Neural cell (in vitro differentiated cells): Measurements from ENCODE around the gene ADCK2. TPM values are rescaled to one million over a fixed set of nuclear protein-coding genes. Genes with fewer than 3 reads are reported as not detected.

ENCODE experiments used
- H2AFZ ChIP-seq: fragments of 200-600, 300-800 bp; sonication (generic), shearing (Covaris generic); 2 replicates; pipeline ENCODE4 v1.6.0; 2014; ENCODE audit warnings: low read depth, mild to moderate bottlenecking, antibody characterized with exemption, low read length, moderate library complexity
- H3F3A ChIP-seq: fragments of 200-600 bp; shearing (Covaris generic); 2 replicates; pipeline ENCODE4 v1.6.1; 2016; ENCODE audit warnings: mild to moderate bottlenecking, moderate library complexity, mixed read lengths, antibody characterized with exemption, low read length; ENCODE audit not compliant: insufficient read depth, poor library complexity, severe bottlenecking
- H3K27ac ChIP-seq: fragments of 200-600, 300-800 bp; sonication (generic), shearing (Covaris generic); 2 replicates; pipeline ENCODE4 v1.5.1; 2014; ENCODE audit warnings: mild to moderate bottlenecking, low read length, moderate library complexity
- H3K27me3 ChIP-seq: fragments of 300-800, 200-600 bp; sonication (generic), shearing (Covaris generic); 2 replicates; pipeline ENCODE4 v1.6.0; 2014; ENCODE audit warnings: mild to moderate bottlenecking, low read depth, low read length, moderate library complexity; ENCODE audit not compliant: insufficient read depth
- H3K36me3 ChIP-seq: fragments of 300-800, 200-600 bp; sonication (generic), shearing (Covaris generic); 2 replicates; pipeline ENCODE4 v1.5.1; 2014; ENCODE audit warnings: mild to moderate bottlenecking, antibody characterized with exemption, low read length, moderate library complexity; ENCODE audit not compliant: insufficient read depth
- H3K4me2 ChIP-seq: fragments of 300-800, 200-600 bp; sonication (generic), shearing (Covaris generic); 2 replicates; pipeline ENCODE4 v1.6.0; 2014; ENCODE audit warnings: mild to moderate bottlenecking, low read length
- H3K4me3 ChIP-seq: fragments of 300-800, 200-600 bp; sonication (generic), shearing (Covaris generic); 2 replicates; pipeline ENCODE4 v1.5.1; 2014; ENCODE audit warnings: mild to moderate bottlenecking, low read length, moderate library complexity
- H3K79me2 ChIP-seq: fragments of 200-600 bp; shearing (Covaris generic); replicated peaks from 2 replicates; pipeline ENCODE4 v1.6.0; 2014; ENCODE audit warnings: mild to moderate bottlenecking, low read length, moderate library complexity; ENCODE audit not compliant: insufficient read depth
- H3K9ac ChIP-seq: fragments of 300-800, 200-600 bp; sonication (generic), shearing (Covaris generic); 2 replicates; pipeline ENCODE4 v1.6.1; 2016; ENCODE audit warnings: mild to moderate bottlenecking, low read length, mixed read lengths
- H3K9me2 ChIP-seq: fragments of 200-600 bp; shearing (Covaris generic); 2 replicates; pipeline ENCODE4 v1.6.1; 2016; ENCODE audit warnings: mild to moderate bottlenecking, low read length, mixed read lengths; ENCODE audit not compliant: insufficient read depth
- H3K9me3 ChIP-seq: fragments of 200-600, 300-800 bp; sonication (generic), shearing (Covaris generic); 2 replicates; pipeline ENCODE4 v1.6.1; 2016; ENCODE audit warnings: mild to moderate bottlenecking, mixed run types, low read length, moderate library complexity, mixed read lengths
- H4K20me1 ChIP-seq: fragments of 200-600 bp; shearing (Covaris generic); 2 replicates; pipeline ENCODE4 v1.6.1; 2016; ENCODE audit warnings: mild to moderate bottlenecking, mixed run types; ENCODE audit not compliant: insufficient read depth
- CTCF ChIP-seq: fragments of 450-650 bp; IDR thresholded peaks from 2 replicates; pipeline ENCODE4 v1.5.1; 2014; ENCODE audit warnings: antibody characterized with exemption, mild to moderate bottlenecking, moderate library complexity; ENCODE audit not compliant: poor library complexity, severe bottlenecking
- EP300 ChIP-seq: fragments of 450-650 bp; conservative IDR thresholded peaks from 2 replicates; pipeline ENCODE4 v1.6.1; 2014; ENCODE audit warnings: antibody characterized with exemption, mild to moderate bottlenecking, moderate library complexity; ENCODE audit not compliant: poor library complexity, severe bottlenecking
- EZH2 ChIP-seq: fragments of 200-600, 300-800 bp; shearing (Covaris generic), sonication (generic); IDR thresholded peaks from 2 replicates; pipeline ENCODE4 v1.6.1; 2014; ENCODE audit warnings: antibody characterized with exemption, low read length, borderline replicate concordance, mild to moderate bottlenecking; ENCODE audit not compliant: insufficient read depth, poor library complexity, severe bottlenecking
- MXI1 ChIP-seq: fragments of 450-650 bp; conservative IDR thresholded peaks from 2 replicates; pipeline ENCODE4 v1.6.1; 2014; ENCODE audit warnings: antibody characterized with exemption, mild to moderate bottlenecking; ENCODE audit not compliant: poor library complexity, severe bottlenecking
- POLR2AphosphoS5 ChIP-seq: IDR thresholded peaks from 2 replicates; pipeline ENCODE4 v1.6.1; 2012
- RAD21 ChIP-seq: fragments of 450-650 bp; conservative IDR thresholded peaks from 2 replicates; pipeline ENCODE4 v1.6.1; 2014; ENCODE audit warnings: antibody characterized with exemption, mild to moderate bottlenecking, moderate library complexity
- REST ChIP-seq: IDR thresholded peaks from 2 replicates; pipeline ENCODE4 v1.6.1; 2012; ENCODE audit warnings: borderline replicate concordance
- SMC3 ChIP-seq: fragments of 450-650 bp; conservative IDR thresholded peaks from 2 replicates; pipeline ENCODE4 v1.6.1; 2014; ENCODE audit warnings: antibody characterized with exemption, mild to moderate bottlenecking, moderate library complexity; ENCODE audit not compliant: poor library complexity
- TAF1 ChIP-seq: IDR thresholded peaks from 2 replicates; pipeline ENCODE4 v1.6.1; 2012; ENCODE audit warnings: low read depth
- polyA plus RNA-seq: library from polyadenylated mRNA; depleted of rRNA; stranded (reverse); fragments of >200 nt; gene quantifications from 2 replicates; pipeline ENCODE4 v1.2.3, GENCODE V29; 2014

ADCK2 gene
- polyA plus RNA-seq, 1 donor from 2014 or later = 20.2 TPM

GRCh38 chr7:140667476-140667875 is 5.3 kb upstream of the ADCK2 start:
- H3K27me3 ChIP-seq = peaks cover 6% of the 10 kb centered on the region
- no peaks in the 10 kb centered on the region for H3K9me3 ChIP-seq
- H3K9ac ChIP-seq = no peak overlapping the region
- no peak overlapping the region for H3K27ac ChIP-seq
- H3K4me2 ChIP-seq = no peak overlapping the region
- H3F3A ChIP-seq = no peaks in the 10 kb centered on the region
- TF ChIP-seq MXI1 = no peak
- TF ChIP-seq REST = no peak
- no peak for TF ChIP-seq TAF1
- no peak for TF ChIP-seq CTCF
- no peak for TF ChIP-seq EZH2
- TF ChIP-seq EP300 = no peak
- TF ChIP-seq POLR2AphosphoS5 = no peak
- no peak for TF ChIP-seq RAD21
- TF ChIP-seq SMC3 = no peak
- no peaks in the 10 kb centered on the region for H4K20me1 ChIP-seq
- no peak overlapping the region for H2AFZ ChIP-seq
- no peaks in the 10 kb centered on the region for H3K36me3 ChIP-seq
- no peaks in the 10 kb centered on the region for H3K79me2 ChIP-seq
- H3K4me3 ChIP-seq = no peak overlapping the region
- no peaks in the 10 kb centered on the region for H3K9me2 ChIP-seq

GRCh38 chr7:140668641-140669040 is 4.1 kb upstream of the ADCK2 start:
- Histone ChIP-seq H3K27ac (no peak overlapping the region), H3K4me2 (no peak overlapping the region), H2AFZ (no peak overlapping the region), H4K20me1 (no peaks in the 10 kb centered on the region), H3K9me2 (no peaks in the 10 kb centered on the region), H3K79me2 (no peaks in the 10 kb centered on the region), H3F3A (no peaks in the 10 kb centered on the region), H3K9ac (no peak overlapping the region), H3K4me3 (no peak overlapping the region), H3K36me3 (no peaks in the 10 kb centered on the region), H3K27me3 (peaks cover 11% of the 10 kb centered on the region), H3K9me3 (no peaks in the 10 kb centered on the region)
- no peak for TF ChIP-seq EP300
- no peak for TF ChIP-seq EZH2
- TF ChIP-seq TAF1 = no peak
- no peak for TF ChIP-seq RAD21
- TF ChIP-seq REST = no peak
- no peak for TF ChIP-seq MXI1
- TF ChIP-seq SMC3 = no peak
- TF ChIP-seq CTCF = no peak
- no peak for TF ChIP-seq POLR2AphosphoS5
